Astrocyte of the cerebellum (primary cell): ENCODE measurements around the gene CHD9NB.
A peak's percentile ranks its signal among the peaks of the same experiment; 100 is the strongest.
"Not testable (repeated sequence)": the region's sequence is repeated elsewhere in the genome, so short reads cannot be mapped to it uniquely, and the experiment has no call there.

Experiments
- DNase-seq: peaks from one replicate; pipeline ENCODE4 v3.0.0-alpha.2; 2011; ENCODE audit warnings: low read depth
- H3K4me3 ChIP-seq: 2 replicates; pipeline ENCODE4 v1.5.1; 2011; ENCODE audit warnings: mild to moderate bottlenecking, low read depth, low read length, moderate library complexity
- CTCF ChIP-seq: IDR thresholded peaks from 2 replicates; pipeline ENCODE4 v1.5.1; 2012; ENCODE audit warnings: low read length, low read depth, moderate library complexity, mild to moderate bottlenecking; ENCODE audit errors: missing control alignments
- in situ Hi-C: cut with HindIII; loops from 2 replicates; pipeline ENCODE4 v1.10.0; 2017; ENCODE audit warnings: low sequenced_read_pairs

CHD9NB gene

GRCh38 chr16:53058441-53058840 is 5.7 kb upstream of the CHD9NB start:
- TF ChIP-seq CTCF, result no peak
- in situ Hi-C loops, result no loop called here
- DNase-seq, result no peak
- H3K4me3 ChIP-seq, result no peak overlapping the region

- TF ChIP-seq CTCF, result no peak
- in situ Hi-C loops, result no loop called here
- no peak overlapping the region for H3K4me3 ChIP-seq
- no peak for DNase-seq
Observed at GRCh38 chr16:53057658-53058057, 5.0 kb upstream of the CHD9NB start.

GRCh38 chr16:53056392-53056881 is 3.7 kb upstream of the CHD9NB start:
- in situ Hi-C loops, result no loop called here

GRCh38 chr16:53055541-53056391 is 3.1 kb upstream of the CHD9NB start:
- no peak for TF ChIP-seq CTCF
- H3K4me3 ChIP-seq, result peak overlapping the region; percentile 69
- DNase-seq, result peak; percentile 43
- in situ Hi-C loops, result no loop called here

More at GRCh38 chr16:53056392-53056881, 3.7 kb upstream of the CHD9NB start:
- no peak for TF ChIP-seq CTCF
- no peak overlapping the region for H3K4me3 ChIP-seq
- no peak for DNase-seq

- peak; percentile 49 for DNase-seq
- in situ Hi-C loops, result no loop called here
- peak within 1 kb of the TSS; percentile 69 for H3K4me3 ChIP-seq
- TF ChIP-seq CTCF, result peak; percentile 99
Observed at GRCh38 chr16:53054670-53055485, 2.2 kb upstream of the CHD9NB start, which contains the start of gene CHD9. TSS of gene CHD9 (plus strand) at chr16:53054991. CDS start at chr16:53156090, 101,099 bp downstream.

GRCh38 chr16:53053967-53054669 is 1.4 kb upstream of the CHD9NB start:
- H3K4me3 ChIP-seq, result peak overlapping the region; percentile 69
- no peak for TF ChIP-seq CTCF
- DNase-seq, result no peak
- in situ Hi-C loops, result no loop called here

- in situ Hi-C loops, DNase-seq, H3K4me3 ChIP-seq: not testable (repeated sequence)
Observed at GRCh38 chr16:53051255-53051654, 1.4 kb downstream of the CHD9NB start.
